ENCODE measurements around the gene PCMTD2. TPM values are rescaled to one million over a fixed set of nuclear protein-coding genes. Genes with fewer than 3 reads are reported as not detected.

PCMTD2 gene
- polyA plus RNA-seq (2012; ENCODE audit: insufficient read depth, insufficient read length, low read depth): 55.3 TPM

DNA sequence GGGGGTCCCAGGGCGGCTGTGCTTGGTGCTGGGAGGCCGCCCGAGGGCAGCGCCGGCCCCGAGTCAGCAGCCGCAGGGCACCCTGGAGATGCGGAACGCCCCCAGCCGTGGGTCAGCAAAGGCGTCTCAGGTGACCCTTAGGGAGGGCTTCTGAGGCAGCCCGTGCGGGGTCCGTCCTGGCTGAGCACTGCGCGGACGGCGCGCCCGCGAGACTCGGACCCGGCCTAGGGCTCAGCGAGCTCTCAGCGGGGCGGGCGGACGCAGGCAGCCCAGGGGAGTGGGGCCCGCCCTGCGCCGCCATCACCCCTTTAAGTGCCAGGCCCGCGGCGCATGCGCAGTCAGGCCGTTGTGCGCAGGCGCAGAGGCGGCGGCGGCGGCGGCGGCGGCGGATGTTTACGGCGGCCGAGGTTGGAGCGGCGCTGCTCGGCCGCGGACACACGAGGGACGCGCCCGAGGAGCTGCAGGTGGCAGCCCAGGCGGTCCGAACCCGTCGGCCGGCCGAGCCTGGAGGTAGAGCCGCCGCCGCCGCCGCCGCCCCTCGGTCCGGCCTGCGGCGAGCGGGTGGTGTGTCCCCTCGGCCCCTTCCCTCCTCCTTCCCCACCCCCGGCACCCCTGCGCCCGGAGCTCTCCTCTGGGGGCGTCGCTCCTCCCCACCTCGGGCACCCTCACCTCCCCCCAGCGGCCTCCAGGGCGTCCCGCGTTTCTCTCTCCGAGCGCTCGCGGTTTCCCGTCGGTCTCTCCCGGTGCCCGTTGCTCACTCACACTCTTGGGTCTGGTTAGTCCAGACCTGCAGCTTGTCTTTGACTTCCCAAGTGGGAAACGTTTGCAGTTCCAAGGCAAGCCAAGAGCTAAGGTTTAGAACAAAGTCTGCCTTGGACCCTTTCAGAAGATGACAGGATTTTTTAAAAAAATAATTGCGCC, at the start of gene PCMTD2:
Gene PCMTD2 (plus strand): TSS at position 388 of the 921 bp plus-strand sequence. CDS start 4,218 bp downstream, outside the sequence.
- DNase-seq: peak; percentile 91
- Histone ChIP-seq H3K9me3 (no peaks in the 10 kb centered on the region), H3K36me3 (no peaks in the 10 kb centered on the region), H3K4me3 (ENCODE audit: low read depth, low read length) (peak within 1 kb of the TSS; percentile 88), H3K27me3 (no peaks in the 10 kb centered on the region), H3K4me1 (peaks cover 4% of the 10 kb centered on the region)
- TF ChIP-seq CTCF (IDR thresholded peaks at IDR 0.05; ENCODE audit: low read depth, low read length): no peak

GRCh38 chr20:64206614-64207013, 48.9 kb upstream of the PCMTD2 start:
- H3K4me1 ChIP-seq: peaks cover 8% of the 10 kb centered on the region
- no peak for TF ChIP-seq CTCF (IDR thresholded peaks at IDR 0.05; ENCODE audit: low read depth, low read length)
- no peaks in the 10 kb centered on the region for H3K9me3 ChIP-seq
- no peaks in the 10 kb centered on the region for H3K27me3 ChIP-seq
- peaks cover 43% of the 10 kb centered on the region for H3K36me3 ChIP-seq
- no peak overlapping the region for H3K4me3 ChIP-seq (ENCODE audit: low read depth, low read length)
- no peak for DNase-seq

- Histone ChIP-seq H3K27me3 (no peaks in the 10 kb centered on the region), H3K4me1 (peaks cover 4% of the 10 kb centered on the region), H3K9me3 (no peaks in the 10 kb centered on the region), H3K4me3 (ENCODE audit: low read depth, low read length) (no peak overlapping the region), H3K36me3 (peaks cover 41% of the 10 kb centered on the region)
- no peak for DNase-seq
- no peak for TF ChIP-seq CTCF (IDR thresholded peaks at IDR 0.05; ENCODE audit: low read depth, low read length)
Measured at GRCh38 chr20:64207641-64208590, 47.6 kb upstream of the PCMTD2 start.

GRCh38 chr20:64209148-64209547, 46.4 kb upstream of the PCMTD2 start:
- no peak overlapping the region for H3K4me3 ChIP-seq (ENCODE audit: low read depth, low read length)
- peaks cover 52% of the 10 kb centered on the region for H3K36me3 ChIP-seq
- no peaks in the 10 kb centered on the region for H3K4me1 ChIP-seq
- TF ChIP-seq CTCF (IDR thresholded peaks at IDR 0.05; ENCODE audit: low read depth, low read length): no peak
- no peak for DNase-seq
- H3K27me3 ChIP-seq: no peaks in the 10 kb centered on the region
- H3K9me3 ChIP-seq: no peaks in the 10 kb centered on the region

DNA sequence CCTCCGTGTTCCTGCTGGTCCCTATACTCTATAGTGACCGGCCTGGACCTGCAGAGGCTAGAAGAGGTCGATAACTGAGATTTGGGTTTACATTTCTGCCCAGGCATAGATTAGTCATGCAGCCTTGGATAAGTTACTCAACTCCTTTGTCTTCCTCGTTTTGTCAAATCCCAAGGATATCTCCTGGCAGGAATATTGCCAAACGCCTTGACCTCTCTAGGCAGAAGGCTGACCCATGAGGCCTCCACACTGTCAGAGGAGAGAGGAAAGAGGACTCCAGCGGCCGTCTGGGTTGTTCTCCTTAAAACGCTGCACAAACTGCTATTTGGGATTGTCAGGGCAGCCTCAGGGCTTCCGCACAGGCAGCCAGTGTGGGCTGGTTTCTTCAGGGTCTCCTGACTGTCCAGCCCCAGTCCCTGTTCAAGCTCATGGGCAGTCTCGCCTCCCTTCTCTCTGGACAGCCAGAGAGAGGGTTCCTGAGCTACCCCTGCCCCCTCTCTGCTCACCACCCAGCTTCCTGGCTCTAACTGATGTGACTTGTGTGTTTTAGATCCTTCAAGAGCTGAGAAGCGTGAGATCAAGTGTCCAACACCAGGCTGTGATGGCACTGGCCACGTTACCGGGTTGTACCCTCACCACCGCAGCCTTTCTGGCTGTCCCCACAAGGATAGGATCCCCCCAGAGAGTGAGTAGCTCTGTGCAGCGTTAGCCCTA, 44.7 kb upstream of the PCMTD2 start:
- no peaks in the 10 kb centered on the region for H3K9me3 ChIP-seq
- no peaks in the 10 kb centered on the region for H3K27me3 ChIP-seq
- TF ChIP-seq CTCF (IDR thresholded peaks at IDR 0.05; ENCODE audit: low read depth, low read length): no peak
- no peak for DNase-seq
- H3K4me3 ChIP-seq (ENCODE audit: low read depth, low read length): no peak overlapping the region
- H3K4me1 ChIP-seq: peaks cover 6% of the 10 kb centered on the region
- peaks cover 57% of the 10 kb centered on the region for H3K36me3 ChIP-seq
